ENCODE data around the gene C9orf153.

Gene C9orf153

GRCh38 chr9:86186696-86187095 lies 72.8 kb downstream of the C9orf153 start:
- no peak for DNase-seq

GRCh38 chr9:86185872-86186271 lies 73.6 kb downstream of the C9orf153 start:
- no peak for DNase-seq

GRCh38 chr9:86184138-86184524 lies 75.3 kb downstream of the C9orf153 start:
- no peak for DNase-seq

- DNase-seq: no peak
Observed at GRCh38 chr9:86183229-86184137, 76.0 kb downstream of the C9orf153 start.

- DNase-seq: no peak
Observed at GRCh38 chr9:86181379-86182315, 77.8 kb downstream of the C9orf153 start.

- DNase-seq: no peak
Observed at GRCh38 chr9:86178503-86178902, 81.0 kb downstream of the C9orf153 start.

- no peak for DNase-seq
Observed at GRCh38 chr9:86177995-86178394, 81.5 kb downstream of the C9orf153 start.

- no peak for DNase-seq
Observed at GRCh38 chr9:86176468-86176867, 83.0 kb downstream of the C9orf153 start.

GRCh38 chr9:86175743-86176456 lies 83.6 kb downstream of the C9orf153 start:
- no peak for DNase-seq

- DNase-seq: no peak
Observed at GRCh38 chr9:86175223-86175622, 84.2 kb downstream of the C9orf153 start.
